GM12891 (cell line): ENCODE results near the gene LSM12.

Experiments
- POLR2A ChIP-seq: IDR thresholded peaks from 2 replicates; pipeline ENCODE4 v1.6.1; 2011; ENCODE audit warnings: low read depth, low read length, control low read depth
- SPI1 ChIP-seq: IDR thresholded peaks from 2 replicates; pipeline ENCODE4 v1.6.1; 2011; ENCODE audit warnings: low read depth, low read length, control low read depth

DNA sequence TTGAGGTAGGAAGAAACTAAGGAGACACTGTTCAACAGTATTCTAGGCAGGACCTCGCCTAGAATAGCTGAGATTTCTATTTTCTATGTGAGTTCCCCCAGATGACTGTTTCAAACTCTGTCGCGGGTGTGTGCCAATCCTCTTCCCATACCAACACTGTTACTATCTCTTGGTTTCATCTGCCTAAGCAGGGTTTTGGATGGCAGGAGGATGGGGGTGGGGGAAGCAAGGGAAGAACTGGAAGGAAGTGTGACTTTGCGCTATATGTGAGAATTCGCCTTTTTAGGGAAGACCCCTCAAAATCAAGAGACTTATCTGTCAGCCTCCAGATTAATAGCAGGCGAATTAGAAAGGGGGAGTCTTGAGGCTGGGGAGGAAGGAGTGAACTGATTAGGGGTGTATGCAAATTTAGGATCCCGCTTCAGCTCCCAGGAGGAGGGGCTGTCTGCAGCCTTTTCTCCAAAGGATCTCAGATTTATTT is 3.5 kb upstream of the LSM12 start:
- TF ChIP-seq POLR2A, result no peak; the same call in 1 of the 2 replicates
- TF ChIP-seq SPI1, result no peak
